ENCODE data around the gene CARMIL1. TPM values are rescaled to one million over a fixed set of nuclear protein-coding genes. Genes with fewer than 3 reads are reported as not detected.
A peak's percentile ranks its signal among the peaks of the same experiment; 100 is the strongest.

CARMIL1 gene
- total RNA-seq, 1 donor from 2014 or later: 21.7 TPM

DNA sequence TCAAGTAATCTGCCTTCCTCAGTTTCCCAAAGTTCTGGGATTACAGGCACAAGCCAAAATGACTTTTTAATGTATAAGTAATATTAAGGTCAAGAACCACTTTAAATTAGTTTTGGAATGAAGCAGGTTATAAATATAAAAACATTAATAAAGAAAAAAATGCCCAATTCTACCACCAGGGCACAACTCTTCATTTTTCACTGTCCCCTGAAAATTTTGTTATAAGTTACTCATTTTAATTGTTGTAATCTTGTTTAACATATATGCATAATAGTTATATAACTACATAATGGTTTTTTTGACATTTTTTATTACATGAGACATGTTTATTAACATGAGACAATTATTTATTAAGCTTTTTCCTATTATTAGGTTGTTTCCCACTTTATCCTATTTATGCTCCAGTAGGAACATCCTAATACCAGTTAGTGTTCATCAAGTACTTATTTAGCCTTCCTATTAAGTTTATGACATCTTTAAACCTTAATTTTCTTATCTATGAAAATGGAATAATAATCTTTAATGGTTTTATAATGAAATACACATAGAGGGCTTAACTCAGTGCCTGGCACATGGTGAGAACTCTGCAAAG, 190.7 kb downstream of the CARMIL1 start:
- DNase-seq (ENCODE audit: low spot score): no peak

DNA sequence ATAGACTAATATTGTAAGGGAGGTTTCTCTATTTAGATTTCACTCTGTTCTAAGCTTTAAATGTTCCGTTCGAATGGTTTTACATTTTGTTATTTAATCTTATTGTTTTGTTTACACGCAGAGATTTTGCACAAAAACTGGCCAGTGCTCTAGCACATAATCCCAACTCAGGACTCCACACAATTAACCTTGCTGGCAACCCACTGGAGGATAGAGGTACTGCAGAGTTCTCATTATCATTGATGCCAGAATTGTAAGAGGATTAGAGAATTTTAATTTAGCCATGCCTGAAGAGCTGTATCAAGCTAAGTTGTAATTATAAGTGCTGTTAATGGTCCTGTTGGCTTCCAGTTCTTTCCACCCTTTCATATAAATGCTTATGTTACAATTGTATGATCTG, 193.1 kb downstream of the CARMIL1 start:
- no peak for DNase-seq (ENCODE audit: low spot score)

DNA sequence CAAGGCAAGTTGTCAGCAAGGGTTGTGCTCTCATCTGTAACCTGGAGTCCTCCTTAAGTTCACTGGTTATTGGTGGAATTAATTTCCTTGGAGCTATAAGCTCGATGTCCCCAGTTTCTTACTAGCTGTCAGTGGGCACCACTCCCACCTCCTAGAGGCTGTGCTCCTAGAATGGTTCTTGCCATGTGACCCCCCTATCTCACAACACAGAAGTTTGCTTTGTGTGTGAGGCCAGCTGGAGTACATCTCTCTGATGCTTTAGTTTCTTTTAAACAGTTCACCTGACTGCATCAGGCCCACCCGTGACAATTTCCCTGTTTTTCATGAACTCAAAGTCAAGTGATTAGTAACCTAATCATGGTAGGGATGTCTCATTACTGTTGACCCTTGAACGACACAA, 193.7 kb downstream of the CARMIL1 start:
- no peak for DNase-seq (ENCODE audit: low spot score)

DNA sequence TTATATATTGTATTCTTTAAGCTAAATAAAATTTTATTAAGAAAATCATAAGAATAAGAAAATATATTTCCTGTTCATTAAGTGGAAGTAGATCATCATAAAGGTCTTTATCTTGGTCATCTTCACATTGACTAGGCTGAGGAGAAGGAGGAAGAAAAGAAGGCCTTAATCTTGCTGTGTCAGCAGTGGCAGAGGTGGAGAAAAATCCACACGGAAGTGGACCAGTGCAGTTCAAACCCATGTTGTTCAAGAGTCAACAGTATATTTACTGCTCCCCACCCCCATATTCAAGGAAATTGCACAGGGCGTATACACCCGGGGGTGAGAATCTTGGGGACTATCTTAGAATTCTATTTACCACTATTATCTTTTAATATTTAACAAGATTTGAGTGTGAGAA, 194.3 kb downstream of the CARMIL1 start:
- no peak for DNase-seq (ENCODE audit: low spot score)

DNA sequence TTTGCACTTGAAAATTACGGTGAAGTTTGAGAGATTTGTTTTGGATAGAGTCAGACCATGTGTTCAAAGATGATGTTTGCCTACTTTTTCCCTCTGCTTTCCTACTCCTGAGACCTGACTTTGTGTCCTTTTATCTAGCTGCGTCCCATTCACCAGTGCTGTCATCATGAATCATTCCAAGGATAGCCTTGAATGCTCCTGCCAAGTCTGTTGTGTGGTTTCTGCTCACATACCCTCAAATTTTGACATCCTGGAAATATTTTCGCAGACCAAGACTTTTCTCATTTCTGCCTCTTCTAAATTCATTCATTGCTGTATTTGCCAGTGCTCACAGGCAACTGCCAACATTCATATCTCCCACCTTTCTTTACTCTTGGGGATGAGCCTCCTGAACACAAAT, 197.0 kb downstream of the CARMIL1 start:
- no peak for DNase-seq (ENCODE audit: low spot score)

DNA sequence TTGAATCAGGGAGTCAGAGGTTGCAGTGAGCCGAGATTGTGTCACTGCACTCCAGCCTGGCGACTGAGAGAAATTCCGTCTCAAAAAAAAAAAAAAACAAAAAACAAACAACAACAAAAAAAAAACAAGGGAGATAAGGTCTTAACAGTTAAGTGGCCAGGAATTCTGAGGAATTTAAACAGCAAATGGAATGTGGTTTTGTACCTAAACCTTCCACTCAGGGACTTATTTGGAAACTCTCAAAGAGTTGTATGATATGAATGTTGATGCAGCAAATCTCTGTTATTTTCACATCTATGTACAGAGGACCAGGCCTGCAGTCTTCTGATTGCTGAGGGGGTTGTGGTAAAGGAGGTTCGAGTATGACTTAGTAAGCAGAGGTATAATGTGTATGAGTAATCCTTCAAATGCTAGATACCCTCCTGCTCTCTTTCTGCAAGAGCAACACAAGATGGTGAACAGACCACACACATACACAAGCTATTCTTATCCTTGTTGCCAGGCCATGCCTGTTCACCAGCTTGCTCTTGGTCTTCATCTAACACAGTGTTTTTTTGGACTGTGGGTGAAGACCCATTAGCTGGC, 197.9 kb downstream of the CARMIL1 start:
- no peak for DNase-seq (ENCODE audit: low spot score)

DNA sequence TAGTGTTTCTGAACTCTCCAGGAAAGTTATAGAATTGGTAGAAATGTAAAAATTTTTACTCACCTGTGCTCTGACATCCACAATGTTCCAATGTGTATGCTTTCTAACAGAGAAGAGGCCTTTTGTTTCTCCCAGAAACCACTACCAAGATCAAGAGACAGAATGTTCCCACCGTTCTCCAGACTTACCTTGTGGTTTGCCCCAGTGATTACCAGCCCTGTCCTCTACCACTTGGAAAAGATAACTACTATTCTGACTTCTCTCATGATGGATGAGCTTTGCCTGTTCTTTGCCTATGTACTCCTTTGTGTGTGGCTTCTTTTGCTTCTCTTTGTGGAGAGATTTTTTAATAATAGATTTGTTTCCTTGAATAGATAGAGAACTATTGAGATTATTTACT, 199.8 kb downstream of the CARMIL1 start:
- DNase-seq (ENCODE audit: low spot score): no peak

DNA sequence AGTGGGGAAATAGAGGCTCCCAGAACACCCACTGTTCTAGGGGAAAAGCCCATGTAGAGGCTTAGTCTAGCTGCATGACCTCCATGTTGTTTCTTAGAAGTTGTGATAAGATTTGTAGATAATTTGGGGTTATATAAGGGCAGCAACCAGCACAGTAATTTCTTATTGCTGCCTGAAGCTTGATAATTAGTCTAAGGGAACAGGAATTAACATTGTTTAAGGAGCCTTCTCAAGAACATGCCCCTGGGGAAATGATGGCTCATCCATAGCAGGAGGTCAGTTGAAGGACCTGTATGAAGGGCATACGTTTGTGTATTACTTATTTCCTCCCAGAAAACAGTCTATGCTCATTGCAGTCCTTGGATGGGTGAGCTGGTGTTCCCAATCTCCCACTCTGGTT, 202.1 kb downstream of the CARMIL1 start:
- DNase-seq (ENCODE audit: low spot score): no peak

DNA sequence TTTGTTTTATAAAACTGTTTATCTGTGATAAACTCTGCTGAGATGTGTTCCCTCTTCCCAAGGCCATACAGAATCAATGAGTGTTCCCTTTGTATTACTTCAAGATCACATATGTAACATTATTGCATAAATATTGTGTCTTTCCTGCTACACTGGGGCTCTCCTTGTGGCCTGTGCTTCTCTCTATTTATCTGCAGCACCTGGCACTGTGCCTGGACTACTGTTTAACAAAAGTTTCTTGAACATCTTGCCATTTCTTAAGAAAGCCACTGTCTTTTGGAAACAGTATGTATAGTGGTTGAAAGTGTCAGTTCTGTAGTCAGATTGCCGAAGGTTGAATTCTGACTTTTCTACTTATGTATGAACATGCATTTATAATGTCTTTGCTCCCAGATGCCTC, 203.8 kb downstream of the CARMIL1 start:
- no peak for DNase-seq (ENCODE audit: low spot score)

DNA sequence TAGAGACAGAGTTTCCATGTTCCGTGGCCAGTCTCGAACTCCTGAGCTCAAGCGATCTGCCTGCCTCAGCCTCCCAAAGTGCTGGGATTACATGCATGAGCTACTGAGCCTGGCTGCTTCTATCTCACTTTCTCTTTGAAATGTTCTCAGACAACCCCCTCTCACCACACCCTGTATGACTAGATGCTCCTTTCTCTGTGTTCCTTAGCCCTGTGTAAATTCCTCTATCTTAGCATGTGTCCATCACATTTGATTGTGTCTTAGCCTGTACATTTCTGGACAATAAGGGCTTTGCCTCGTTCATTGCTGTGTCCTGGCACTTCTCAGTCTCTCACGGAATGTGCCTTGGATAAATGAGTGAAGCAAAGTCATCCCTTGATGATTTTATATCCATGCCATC, 204.8 kb downstream of the CARMIL1 start:
- DNase-seq (ENCODE audit: low spot score): peak; percentile 17

DNA sequence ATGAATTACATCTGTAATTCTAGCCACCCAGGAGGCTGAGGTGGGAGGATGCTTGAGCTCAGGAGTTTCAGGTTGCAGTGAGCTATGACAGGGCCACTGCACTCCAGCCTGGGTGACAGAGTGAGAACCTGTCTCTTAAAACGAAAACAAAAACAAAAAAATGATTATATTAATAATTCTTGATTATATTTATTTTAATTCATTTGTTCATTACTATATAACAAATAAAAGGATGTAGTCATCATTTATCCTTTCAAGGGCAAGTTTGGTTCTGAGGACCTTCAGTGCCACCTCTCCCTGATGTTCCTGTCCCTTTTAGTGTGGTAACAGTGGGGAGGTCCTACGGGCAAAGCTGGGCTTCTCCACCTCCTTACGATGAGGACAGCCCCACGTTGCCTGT, 205.7 kb downstream of the CARMIL1 start:
- DNase-seq (ENCODE audit: low spot score): no peak

DNA sequence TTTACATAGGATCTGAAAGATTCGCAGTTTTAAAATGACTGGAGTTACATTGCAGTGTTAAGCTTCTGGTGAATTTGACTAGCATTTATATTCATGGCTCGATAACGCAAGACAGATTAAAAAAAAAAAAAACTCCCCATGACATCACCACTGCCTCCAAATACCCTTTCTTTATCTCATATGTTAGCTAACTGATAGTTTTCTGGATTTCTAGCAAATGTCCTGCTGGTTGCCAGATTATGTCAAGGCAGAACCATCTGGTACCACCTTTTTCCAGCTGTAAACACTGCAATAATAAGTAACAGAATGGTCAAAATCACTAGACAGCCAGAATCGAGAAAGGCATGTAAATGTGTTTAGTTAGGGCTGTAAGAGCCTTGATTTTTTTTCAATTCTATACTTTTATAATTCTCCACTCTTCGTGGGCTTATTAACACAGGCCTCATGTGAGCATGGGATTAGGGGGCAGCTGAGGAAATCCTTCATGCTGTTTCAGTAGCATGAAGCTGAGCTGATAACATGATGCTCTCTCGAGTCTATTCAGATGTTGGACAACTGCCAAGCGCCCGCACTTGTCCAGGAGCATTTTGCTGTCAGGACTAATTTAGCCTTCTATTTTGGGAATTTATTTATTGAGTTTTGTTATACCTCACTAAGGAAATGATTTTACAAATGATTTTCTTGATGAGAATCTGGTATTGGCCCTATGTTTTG, 206.8 kb downstream of the CARMIL1 start:
- peak; percentile 68 for DNase-seq (ENCODE audit: low spot score)

DNA sequence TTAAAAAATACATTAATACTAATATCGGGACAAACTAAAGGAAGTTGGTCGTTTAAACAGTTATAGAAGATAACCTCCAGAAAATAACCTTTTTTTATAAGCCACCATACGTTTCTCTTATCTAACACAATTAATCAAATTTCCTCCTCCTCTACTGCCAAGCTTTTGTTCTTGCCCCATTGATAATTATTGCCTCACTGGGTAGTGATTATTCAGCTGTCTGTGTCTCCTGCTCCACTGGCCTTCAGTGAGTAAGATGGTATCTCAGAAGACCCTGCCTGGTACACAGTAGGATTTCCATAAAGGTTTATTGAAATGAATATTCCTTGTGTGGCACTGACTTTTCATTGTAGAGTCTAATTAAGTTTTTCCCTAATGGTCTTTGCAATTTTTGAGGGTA, 207.4 kb downstream of the CARMIL1 start:
- no peak for DNase-seq (ENCODE audit: low spot score)

DNA sequence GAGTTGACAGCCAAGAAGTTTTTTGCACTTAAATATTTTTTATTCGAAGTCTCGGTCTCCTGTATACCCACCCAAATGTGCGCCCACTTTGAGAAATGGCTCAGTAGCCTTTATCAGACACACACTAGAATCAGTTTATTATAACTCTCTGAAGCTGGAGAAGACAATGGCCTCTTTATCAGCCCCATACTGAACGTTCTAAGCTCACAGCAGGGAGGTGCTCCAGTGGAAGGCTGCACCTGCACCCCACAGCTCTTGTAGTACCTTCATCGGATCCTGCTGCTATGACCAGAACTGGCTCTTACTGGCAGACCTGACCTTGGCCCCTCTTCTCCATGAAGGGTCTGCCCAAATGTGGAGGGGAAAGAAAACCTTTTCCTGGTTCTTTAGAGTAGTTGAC, 207.8 kb downstream of the CARMIL1 start:
- DNase-seq (ENCODE audit: low spot score): no peak

DNA sequence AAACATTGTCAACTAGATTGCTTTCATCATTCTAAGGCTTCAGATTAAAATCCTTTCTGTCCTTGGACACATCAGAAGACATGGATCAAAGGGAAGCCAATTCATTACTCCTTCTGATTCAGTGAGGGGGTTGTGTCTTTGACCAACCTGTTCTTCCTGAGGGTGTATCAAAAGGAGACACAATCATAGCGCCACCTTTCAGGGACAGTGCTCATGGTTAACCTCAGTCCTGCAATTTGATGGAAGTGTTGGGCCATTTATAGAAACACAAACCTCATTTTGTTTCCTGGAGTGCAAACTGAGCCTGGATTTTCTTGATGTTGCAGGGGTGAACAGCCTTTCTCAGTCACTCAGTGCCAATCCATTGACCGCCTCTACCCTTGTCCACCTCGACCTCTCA, 209.0 kb downstream of the CARMIL1 start:
- no peak for DNase-seq (ENCODE audit: low spot score)

DNA sequence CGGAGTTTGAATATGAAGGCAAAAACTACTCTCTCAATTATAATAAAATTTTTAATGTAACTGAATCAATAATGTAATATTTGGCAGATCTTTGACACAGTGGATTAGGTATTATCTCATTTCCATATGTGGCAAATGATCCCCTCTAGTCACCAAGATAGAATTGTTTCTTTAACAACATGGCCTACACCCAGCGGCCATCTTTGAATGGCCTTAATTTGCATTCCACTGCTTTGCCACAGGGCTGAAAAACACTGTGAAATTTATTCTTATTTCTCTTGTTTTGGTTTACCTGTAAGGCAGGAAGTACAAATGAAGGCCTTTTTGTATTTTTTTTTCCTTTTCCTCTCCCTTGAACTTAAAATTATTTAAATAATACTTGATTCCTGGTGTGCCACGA, 210.2 kb downstream of the CARMIL1 start:
- DNase-seq (ENCODE audit: low spot score): no peak

DNA sequence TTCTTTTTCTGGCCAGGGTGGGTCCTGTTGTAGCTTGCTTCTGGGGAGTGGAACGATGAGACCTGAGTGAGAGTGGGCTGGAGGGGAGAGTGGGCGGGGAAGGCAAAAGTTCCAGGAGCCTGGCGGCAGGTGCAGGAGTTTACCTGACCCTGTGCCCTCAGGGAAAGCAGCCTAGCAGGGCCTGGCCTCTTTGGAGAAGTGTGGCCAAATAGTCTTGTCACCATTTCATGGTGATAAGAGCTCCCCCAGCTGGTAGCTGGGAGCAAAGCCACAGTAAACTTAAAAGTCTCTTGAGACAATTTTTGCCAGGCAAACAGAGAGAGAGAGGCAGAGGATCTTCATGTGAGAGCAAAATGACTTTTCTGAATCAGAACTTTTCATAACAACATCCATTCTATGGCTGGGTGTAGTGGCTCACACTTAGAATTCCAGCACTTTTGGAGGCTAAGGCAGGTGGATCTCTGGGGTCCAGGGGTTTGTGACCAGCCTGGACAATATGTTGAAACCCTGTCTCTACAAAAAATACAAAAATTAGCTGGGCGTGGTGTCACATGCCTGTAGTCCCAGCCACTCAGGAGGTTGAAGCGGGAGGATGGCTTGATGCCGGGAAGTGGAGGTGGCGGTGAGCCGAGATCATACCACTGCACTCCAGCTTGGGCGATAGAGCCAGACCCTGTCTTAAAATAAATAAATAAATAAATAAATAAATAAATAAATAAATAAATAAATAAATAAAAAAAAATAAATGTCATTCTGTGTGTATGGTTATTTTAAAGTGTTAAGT, 211.0 kb downstream of the CARMIL1 start:
- DNase-seq (ENCODE audit: low spot score): peak; percentile 90

DNA sequence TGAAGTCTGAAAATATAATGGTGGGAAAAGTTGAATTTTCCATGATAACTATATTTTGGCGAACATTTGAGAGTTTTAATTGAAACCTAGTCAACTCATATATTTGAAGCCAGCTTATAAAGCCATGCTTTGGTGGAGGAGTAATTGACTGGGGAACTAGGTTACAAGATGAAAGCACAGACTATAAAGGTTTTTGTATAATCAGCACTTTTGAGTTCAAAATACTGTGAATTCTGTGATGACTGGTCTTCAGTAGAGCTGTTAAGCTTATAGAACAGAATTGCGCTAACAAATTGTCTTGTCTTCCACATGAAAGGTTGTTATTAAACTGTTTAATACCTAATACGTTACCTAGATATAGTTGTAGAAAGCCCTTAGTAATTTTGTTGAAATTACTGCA, 213.8 kb downstream of the CARMIL1 start:
- no peak for DNase-seq (ENCODE audit: low spot score)

DNA sequence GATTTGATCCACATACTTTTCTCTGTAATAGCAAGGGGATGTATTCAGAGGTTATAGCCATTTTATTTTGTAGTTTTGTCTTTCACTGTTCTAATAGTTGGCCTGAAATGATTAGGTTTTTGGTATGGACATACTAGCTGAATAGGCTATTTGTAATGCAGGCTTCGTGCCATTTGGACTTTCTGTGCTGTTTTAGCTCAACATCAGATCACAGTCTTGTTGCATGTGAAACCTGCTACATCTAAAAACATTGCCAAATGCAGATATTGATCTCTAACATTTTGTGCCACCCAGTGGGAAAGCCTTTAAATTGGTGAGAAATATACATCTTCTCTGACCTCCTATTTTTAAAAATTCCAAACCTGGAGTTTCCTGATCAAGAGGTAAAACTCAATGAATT, 215.3 kb downstream of the CARMIL1 start:
- DNase-seq (ENCODE audit: low spot score): no peak

DNA sequence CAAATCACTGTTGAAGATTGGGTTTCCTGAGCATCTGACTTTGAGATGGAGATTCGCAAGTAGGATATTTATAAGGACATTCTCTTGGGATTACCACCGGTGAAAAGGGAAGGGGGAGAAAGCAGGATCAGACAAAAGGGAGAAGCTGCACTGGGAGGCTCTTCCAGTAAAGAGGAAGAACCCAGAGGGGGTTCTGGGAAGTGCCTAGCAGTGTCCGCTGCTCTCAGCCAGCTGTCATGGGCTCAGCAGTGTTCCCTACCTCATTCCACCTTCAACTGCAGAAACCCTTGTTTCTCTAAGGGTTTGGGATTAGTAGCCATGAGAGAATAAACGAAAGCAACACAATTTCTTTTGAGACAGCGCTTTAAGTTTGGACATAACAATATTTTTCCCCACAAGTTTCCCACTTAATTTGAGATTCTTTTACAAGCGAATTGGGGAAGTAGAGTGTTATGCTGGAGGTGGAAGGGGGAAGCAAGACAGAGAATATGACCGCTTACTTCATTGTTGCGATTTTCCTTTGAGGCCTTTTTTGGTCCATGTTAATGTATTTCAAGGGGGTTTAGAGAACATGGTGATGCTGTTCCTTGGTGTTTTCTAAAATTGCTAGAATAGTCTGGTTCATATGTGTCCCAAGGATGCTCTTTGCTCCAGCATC, 218.3 kb downstream of the CARMIL1 start:
- DNase-seq (ENCODE audit: low spot score): no peak

DNA sequence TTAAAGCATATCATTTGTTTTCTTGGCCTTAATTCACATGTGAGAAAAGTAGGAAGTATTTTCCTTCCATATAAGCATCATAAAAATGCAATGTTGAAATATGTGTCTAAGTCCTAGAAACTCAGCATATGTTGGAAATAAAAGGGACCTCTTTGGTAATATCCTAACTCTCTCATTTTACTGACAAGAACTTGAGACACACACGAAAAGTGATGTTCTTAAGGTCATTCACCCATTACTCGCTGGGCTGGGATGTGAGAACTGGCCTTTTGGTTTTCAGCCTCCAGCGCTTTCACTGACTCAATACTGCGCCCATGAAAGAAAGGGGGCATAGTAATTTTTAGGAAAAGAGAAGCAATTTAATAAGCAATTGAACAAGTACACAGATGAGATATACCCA, 219.3 kb downstream of the CARMIL1 start:
- no peak for DNase-seq (ENCODE audit: low spot score)

DNA sequence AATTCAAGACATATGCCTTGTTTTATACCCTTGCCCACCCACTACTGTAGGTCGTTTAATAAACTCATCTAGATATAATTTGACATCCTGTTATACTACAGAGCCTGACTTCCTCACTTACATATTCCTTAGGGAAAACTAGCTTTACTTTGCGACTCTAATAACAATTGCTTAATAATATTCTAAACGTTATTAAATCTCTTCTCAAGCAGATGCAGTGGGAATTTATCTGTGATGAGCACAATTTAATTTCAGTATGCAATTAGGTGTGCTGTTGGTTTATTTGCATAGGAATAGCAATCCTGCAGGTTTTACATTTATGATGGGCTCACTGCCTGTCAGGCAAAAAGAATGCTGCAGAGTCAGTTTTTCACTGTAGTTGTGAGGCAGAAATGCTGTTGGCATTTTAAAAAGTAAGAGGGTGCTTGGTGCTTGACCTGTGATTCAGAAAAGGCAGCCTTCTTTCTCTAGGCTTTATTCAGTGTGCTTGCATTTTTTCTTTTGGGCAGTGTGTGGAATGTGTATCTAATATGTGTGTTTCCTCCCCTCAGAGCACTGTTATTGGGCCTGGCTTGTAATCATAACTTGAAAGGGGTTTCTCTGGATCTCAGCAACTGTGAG, 220.6 kb downstream of the CARMIL1 start:
- peak; percentile 58 for DNase-seq (ENCODE audit: low spot score)
